ACC112 (cell line): ENCODE results near the gene LYPD5.

ENCODE experiments used
- H2AFZ ChIP-seq: fragments of 200-600 bp; sonication (generic); one replicate; pipeline ENCODE4 v1.6.0; 2017; ENCODE audit warnings: antibody characterized with exemption, low read length; ENCODE audit not compliant: unreplicated experiment
- H3K27ac ChIP-seq: fragments of 200-600 bp; sonication (generic); 2 replicates; pipeline ENCODE4 v1.5.1; 2014; ENCODE audit warnings: low read depth, mild to moderate bottlenecking, antibody characterized with exemption, low read length, moderate library complexity
- H3K27me3 ChIP-seq: fragments of 200-600 bp; sonication (generic); 2 replicates; pipeline ENCODE4 v1.6.1; 2014; ENCODE audit warnings: mild to moderate bottlenecking, antibody characterized with exemption, low read length, moderate library complexity, mixed read lengths; ENCODE audit not compliant: insufficient read depth
- H3K36me3 ChIP-seq: fragments of 200-600 bp; sonication (generic); 2 replicates; pipeline ENCODE4 v1.6.1; 2016; ENCODE audit warnings: mild to moderate bottlenecking, antibody characterized with exemption, low read length, moderate library complexity, mixed read lengths; ENCODE audit not compliant: insufficient read depth
- H3K4me1 ChIP-seq: fragments of 200-600 bp; sonication (generic); one replicate; pipeline ENCODE4 v1.6.1; 2016; ENCODE audit warnings: low read length, mixed read lengths; ENCODE audit not compliant: insufficient read depth, unreplicated experiment, control insufficient read depth
- H3K4me3 ChIP-seq: fragments of 200-600 bp; sonication (generic); 2 replicates; pipeline ENCODE4 v1.5.1; 2014; ENCODE audit warnings: mild to moderate bottlenecking, low read depth, low read length
- H3K79me2 ChIP-seq: fragments of 200-600 bp; sonication (generic); one replicate; pipeline ENCODE4 v1.6.0; 2016; ENCODE audit warnings: low read length; ENCODE audit not compliant: control insufficient read depth, unreplicated experiment, insufficient read depth

Gene LYPD5

GRCh38 chr19:43752287-43752875 is 49.9 kb downstream of the LYPD5 start:
- peaks cover 26% of the 10 kb centered on the region for H3K79me2 ChIP-seq
- H3K36me3 ChIP-seq, result no peaks in the 10 kb centered on the region
- peaks cover 29% of the 10 kb centered on the region for H3K4me1 ChIP-seq
- H3K27me3 ChIP-seq, result no peaks in the 10 kb centered on the region
- no peak overlapping the region for H3K4me3 ChIP-seq
- no peak overlapping the region for H2AFZ ChIP-seq
- H3K27ac ChIP-seq, result no peak overlapping the region

- H3K4me3 ChIP-seq, result no peak overlapping the region
- no peaks in the 10 kb centered on the region for H3K27me3 ChIP-seq
- H3K4me1 ChIP-seq, result peaks cover 27% of the 10 kb centered on the region
- no peak overlapping the region for H3K27ac ChIP-seq
- H3K36me3 ChIP-seq, result no peaks in the 10 kb centered on the region
- H2AFZ ChIP-seq, result no peak overlapping the region
- H3K79me2 ChIP-seq, result peaks cover 26% of the 10 kb centered on the region
Measured at GRCh38 chr19:43751466-43752220, 50.6 kb downstream of the LYPD5 start.

GRCh38 chr19:43749898-43750297 is 52.3 kb downstream of the LYPD5 start:
- peaks cover 26% of the 10 kb centered on the region for H3K79me2 ChIP-seq
- no peak overlapping the region for H2AFZ ChIP-seq
- no peak overlapping the region for H3K4me3 ChIP-seq
- no peak overlapping the region for H3K27ac ChIP-seq
- no peaks in the 10 kb centered on the region for H3K27me3 ChIP-seq
- no peaks in the 10 kb centered on the region for H3K36me3 ChIP-seq
- H3K4me1 ChIP-seq, result peaks cover 19% of the 10 kb centered on the region

- H3K79me2 ChIP-seq, result peaks cover 26% of the 10 kb centered on the region
- H3K27ac ChIP-seq, result no peak overlapping the region
- no peak overlapping the region for H2AFZ ChIP-seq
- H3K4me1 ChIP-seq, result peaks cover 19% of the 10 kb centered on the region
- no peak overlapping the region for H3K4me3 ChIP-seq
- no peaks in the 10 kb centered on the region for H3K27me3 ChIP-seq
- H3K36me3 ChIP-seq, result no peaks in the 10 kb centered on the region
Measured at GRCh38 chr19:43749152-43749551, 53.1 kb downstream of the LYPD5 start.

- no peaks in the 10 kb centered on the region for H3K36me3 ChIP-seq
- H3K79me2 ChIP-seq, result peaks cover 25% of the 10 kb centered on the region
- peaks cover 19% of the 10 kb centered on the region for H3K4me1 ChIP-seq
- H2AFZ ChIP-seq, result no peak overlapping the region
- H3K27ac ChIP-seq, result no peak overlapping the region
- H3K27me3 ChIP-seq, result no peaks in the 10 kb centered on the region
- no peak overlapping the region for H3K4me3 ChIP-seq
Measured at GRCh38 chr19:43748685-43749084, 53.6 kb downstream of the LYPD5 start.

GRCh38 chr19:43748205-43748594 is 54.0 kb downstream of the LYPD5 start:
- H3K27ac ChIP-seq, result no peak overlapping the region
- H3K36me3 ChIP-seq, result no peaks in the 10 kb centered on the region
- peaks cover 21% of the 10 kb centered on the region for H3K4me1 ChIP-seq

GRCh38 chr19:43747557-43748204 is 54.6 kb downstream of the LYPD5 start:
- Histone ChIP-seq H3K4me3 (no peak overlapping the region), H3K4me1 (peaks cover 18% of the 10 kb centered on the region), H2AFZ (no peak overlapping the region), H3K27ac (no peak overlapping the region), H3K36me3 (no peaks in the 10 kb centered on the region; the same call in 1 of the 2 replicates), H3K27me3 (no peaks in the 10 kb centered on the region), H3K79me2 (peaks cover 18% of the 10 kb centered on the region)

More at GRCh38 chr19:43748205-43748594, 54.0 kb downstream of the LYPD5 start:
- H3K4me3 ChIP-seq, result no peak overlapping the region
- H2AFZ ChIP-seq, result no peak overlapping the region
- H3K79me2 ChIP-seq, result peaks cover 21% of the 10 kb centered on the region
- no peaks in the 10 kb centered on the region for H3K27me3 ChIP-seq
